PFSK-1 (cell line): ENCODE measurements around the gene CNTN4.

Experiments used
- POLR2AphosphoS5 ChIP-seq: IDR thresholded peaks from 2 replicates; pipeline ENCODE4 v1.6.1; 2012; ENCODE audit warnings: low read depth, mild to moderate bottlenecking, control low read depth, low read length, moderate library complexity
- SIN3A ChIP-seq: IDR thresholded peaks from 2 replicates; pipeline ENCODE4 v1.6.1; 2012; ENCODE audit warnings: mild to moderate bottlenecking, low read length, moderate library complexity, borderline replicate concordance; ENCODE audit not compliant: insufficient read depth
- TF ChIP-seq, protein P1 (sequence below), 2 experiments: IDR thresholded peaks; 2 replicates each; pipeline versions ENCODE4 v1.6.1 to v1.8.0; 2011 to 2012; ENCODE audit warnings: low read depth in 2 of 2, low read length in 2 of 2, control low read depth in 1 of 2, inconsistent platforms in 1 of 2, mild to moderate bottlenecking in 1 of 2, moderate library complexity in 1 of 2; ENCODE audit not compliant: insufficient read depth in 1 of 2

DNA sequence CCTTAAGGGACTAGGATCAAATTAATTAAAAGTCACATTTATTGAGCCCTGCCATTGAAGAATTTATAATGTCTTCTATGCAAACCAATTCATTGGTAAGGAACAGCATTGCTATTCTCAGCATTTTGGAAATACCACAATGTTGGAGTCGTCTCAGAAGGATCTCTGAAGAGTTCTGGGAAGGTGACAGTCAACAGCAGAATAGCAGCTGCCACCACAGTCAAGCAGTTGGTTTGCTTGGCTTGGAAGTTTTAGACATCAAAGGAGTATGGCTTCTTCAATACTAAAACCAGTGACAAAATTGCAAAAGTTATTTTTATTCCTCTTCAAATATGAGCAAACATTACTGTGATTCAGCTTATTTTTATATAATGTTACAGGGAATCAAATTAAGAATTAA lies 167.9 kb downstream of the CNTN4 start:
- TF ChIP-seq, protein P1, sequence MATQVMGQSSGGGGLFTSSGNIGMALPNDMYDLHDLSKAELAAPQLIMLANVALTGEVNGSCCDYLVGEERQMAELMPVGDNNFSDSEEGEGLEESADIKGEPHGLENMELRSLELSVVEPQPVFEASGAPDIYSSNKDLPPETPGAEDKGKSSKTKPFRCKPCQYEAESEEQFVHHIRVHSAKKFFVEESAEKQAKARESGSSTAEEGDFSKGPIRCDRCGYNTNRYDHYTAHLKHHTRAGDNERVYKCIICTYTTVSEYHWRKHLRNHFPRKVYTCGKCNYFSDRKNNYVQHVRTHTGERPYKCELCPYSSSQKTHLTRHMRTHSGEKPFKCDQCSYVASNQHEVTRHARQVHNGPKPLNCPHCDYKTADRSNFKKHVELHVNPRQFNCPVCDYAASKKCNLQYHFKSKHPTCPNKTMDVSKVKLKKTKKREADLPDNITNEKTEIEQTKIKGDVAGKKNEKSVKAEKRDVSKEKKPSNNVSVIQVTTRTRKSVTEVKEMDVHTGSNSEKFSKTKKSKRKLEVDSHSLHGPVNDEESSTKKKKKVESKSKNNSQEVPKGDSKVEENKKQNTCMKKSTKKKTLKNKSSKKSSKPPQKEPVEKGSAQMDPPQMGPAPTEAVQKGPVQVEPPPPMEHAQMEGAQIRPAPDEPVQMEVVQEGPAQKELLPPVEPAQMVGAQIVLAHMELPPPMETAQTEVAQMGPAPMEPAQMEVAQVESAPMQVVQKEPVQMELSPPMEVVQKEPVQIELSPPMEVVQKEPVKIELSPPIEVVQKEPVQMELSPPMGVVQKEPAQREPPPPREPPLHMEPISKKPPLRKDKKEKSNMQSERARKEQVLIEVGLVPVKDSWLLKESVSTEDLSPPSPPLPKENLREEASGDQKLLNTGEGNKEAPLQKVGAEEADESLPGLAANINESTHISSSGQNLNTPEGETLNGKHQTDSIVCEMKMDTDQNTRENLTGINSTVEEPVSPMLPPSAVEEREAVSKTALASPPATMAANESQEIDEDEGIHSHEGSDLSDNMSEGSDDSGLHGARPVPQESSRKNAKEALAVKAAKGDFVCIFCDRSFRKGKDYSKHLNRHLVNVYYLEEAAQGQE (IDR thresholded peaks at IDR 0.05; ENCODE audit: insufficient read depth in 1 of 2, low read depth in 2 of 2, low read length in 2 of 2): no peak
- TF ChIP-seq POLR2AphosphoS5 (no peak), SIN3A (no peak)
